Endodermal cell (in vitro differentiated cells): Measurements from ENCODE around the gene CYP4V2. TPM values are rescaled to one million over a fixed set of nuclear protein-coding genes. Genes with fewer than 3 reads are reported as not detected.

ENCODE experiments used
- DNase-seq: peaks from one replicate; pipeline ENCODE4 v3.0.0-alpha.2; 2017
- H3K27ac ChIP-seq: 2 replicates; pipeline ENCODE4 v1.5.1; 2013; ENCODE audit warnings: mild to moderate bottlenecking, low read depth, low read length, moderate library complexity
- H3K27me3 ChIP-seq: 2 replicates; pipeline ENCODE4 v1.6.1; 2013; ENCODE audit warnings: mild to moderate bottlenecking, low read length, moderate library complexity; ENCODE audit not compliant: insufficient read depth, control insufficient read depth, poor library complexity, severe bottlenecking
- H3K36me3 ChIP-seq: 2 replicates; pipeline ENCODE4 v1.7.0; 2013; ENCODE audit warnings: mild to moderate bottlenecking, low read length, moderate library complexity; ENCODE audit not compliant: control insufficient read depth, insufficient read depth
- H3K4me1 ChIP-seq: one replicate; pipeline ENCODE4 v1.7.0; 2013; ENCODE audit warnings: low read length; ENCODE audit not compliant: control insufficient read depth, insufficient read depth
- H3K4me3 ChIP-seq: 2 replicates; pipeline ENCODE4 v1.5.1; 2013; ENCODE audit warnings: mild to moderate bottlenecking, low read length, moderate library complexity
- H3K9ac ChIP-seq: 2 replicates; pipeline ENCODE4 v1.6.1; 2013; ENCODE audit warnings: mild to moderate bottlenecking, low read length, moderate library complexity; ENCODE audit not compliant: poor library complexity, severe bottlenecking; ENCODE audit errors: extremely low read depth
- H3K9me3 ChIP-seq: 2 replicates; pipeline ENCODE4 v1.6.1; 2013; ENCODE audit warnings: mild to moderate bottlenecking, low read length, moderate library complexity; ENCODE audit not compliant: control insufficient read depth
- H3K27ac Mint-ChIP-seq: 2 replicates; pipeline ENCODE4 v1.8.0; 2020; ENCODE audit warnings: mixed read lengths
- H3K27me3 Mint-ChIP-seq: 2 replicates; pipeline ENCODE4 v1.8.0; 2021; ENCODE audit warnings: mild to moderate bottlenecking, mixed read lengths; ENCODE audit not compliant: insufficient read depth
- H3K36me3 Mint-ChIP-seq: 2 replicates; pipeline ENCODE4 v1.8.0; 2020; ENCODE audit warnings: low read depth, mixed read lengths
- H3K4me1 Mint-ChIP-seq: 2 replicates; pipeline ENCODE4 v1.8.0; 2020; ENCODE audit warnings: mixed read lengths
- H3K4me3 Mint-ChIP-seq: 2 replicates; pipeline ENCODE4 v1.8.0; 2020; ENCODE audit warnings: mild to moderate bottlenecking, moderate library complexity, mixed read lengths
- H3K9me3 Mint-ChIP-seq: 2 replicates; pipeline ENCODE4 v1.8.0; 2020; ENCODE audit warnings: mild to moderate bottlenecking, mixed read lengths
- CTCF ChIP-seq: fragments of 200-600 bp; sonication (generic); conservative IDR thresholded peaks from 2 replicates; pipeline ENCODE4 v1.5.0; 2021; ENCODE audit warnings: antibody characterized with exemption, mild to moderate bottlenecking
- WGBS, 2 experiments: methylation state at CpG; one replicate each; pipeline versions ENCODE4 v1.1.5 to v1.1.7; 2013; ENCODE audit warnings: missing lambda C conversion rate in 2 of 2, mixed read lengths in 1 of 2; ENCODE audit not compliant: insufficient coverage in 1 of 2, insufficient read length in 1 of 2; 5-methylcytosine and 5-hydroxymethylcytosine counted together
- total RNA-seq, 2 donors: library from RNA; stranded (reverse); fragmentation: NEBNext Ultra II Directional in 1 of 2; extraction: Animal tissue kit (Norgen Biotek cat#: 25700) in 1 of 2; gene quantifications; 2 replicates in 1 of 2; 3 replicates in 1 of 2; pipeline ENCODE4 v1.2.1, GENCODE V29; 2021

Gene CYP4V2
- total RNA-seq, 2 donors from 2014 or later, result 2.0 to 2.1 TPM

GRCh38 chr4:186248643-186249042 is 57.3 kb downstream of the CYP4V2 start:
- Histone ChIP-seq H3K27ac (peak overlapping the region; percentile 44), H3K9ac (no peak overlapping the region)
- H3K27me3 Mint-ChIP-seq, result peaks cover 4% of the 10 kb centered on the region

DNA sequence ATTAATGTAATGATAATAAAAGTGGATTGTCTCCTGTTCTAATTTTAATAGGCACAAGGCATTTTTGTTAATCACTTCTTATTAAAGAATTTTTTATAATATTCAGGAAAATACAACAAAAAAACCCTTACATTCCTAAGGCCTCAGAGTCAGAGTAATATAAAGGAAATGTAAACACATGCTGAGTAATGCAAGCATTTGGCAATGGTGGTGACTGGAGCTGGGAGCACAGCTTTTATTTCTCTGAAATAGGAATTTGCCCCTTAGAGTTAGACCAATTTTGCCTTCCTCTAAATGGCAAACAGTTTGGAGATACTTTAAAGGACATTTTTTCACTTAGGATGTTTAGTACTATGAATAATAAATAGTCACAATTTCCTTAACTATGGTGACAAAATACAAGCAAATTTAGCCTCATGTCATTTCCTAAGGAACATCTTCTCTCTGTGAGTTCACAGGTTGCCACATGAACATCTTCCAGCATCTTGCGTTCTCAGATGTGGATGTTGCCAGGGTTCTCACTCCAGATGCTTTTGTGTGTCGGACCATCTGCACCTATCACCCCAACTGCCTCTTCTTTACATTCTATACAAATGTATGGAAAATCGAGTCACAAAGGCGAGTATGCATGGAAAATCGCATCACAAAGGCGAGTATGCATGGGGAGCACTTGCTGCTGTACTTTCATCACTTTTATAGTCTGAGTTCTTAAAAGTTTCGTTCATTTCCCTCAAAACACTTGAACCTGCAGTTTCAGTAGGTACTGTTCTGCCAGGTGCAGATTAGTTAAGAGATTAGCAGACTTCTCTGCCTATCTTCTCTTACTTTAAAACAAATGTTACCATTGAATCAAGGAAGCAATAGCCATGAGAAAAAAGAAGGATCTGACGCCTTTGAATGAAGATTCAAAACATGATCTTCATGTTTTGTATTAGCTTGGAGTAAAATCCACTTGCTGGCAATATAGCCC is 58.7 kb downstream of the CYP4V2 start:
- DNase-seq, result no peak
- Histone ChIP-seq H3K36me3 (no peaks in the 10 kb centered on the region), H3K9me3 (peaks cover 5% of the 10 kb centered on the region), H3K4me3 (no peak overlapping the region), H3K27ac (peak overlapping the region; percentile 86), H3K27me3 (no peaks in the 10 kb centered on the region), H3K4me1 (no peaks in the 10 kb centered on the region), H3K9ac (no peak overlapping the region)
- Mint-ChIP-seq H3K4me1 (peaks cover 24% of the 10 kb centered on the region), H3K4me3 (no peak overlapping the region), H3K9me3 (peaks cover 2% of the 10 kb centered on the region), H3K27me3 (peaks cover 4% of the 10 kb centered on the region), H3K36me3 (peaks cover 51% of the 10 kb centered on the region), H3K27ac (peak overlapping the region; percentile 69)
- TF ChIP-seq CTCF, result no peak
- WGBS, 2 experiments, result 0 to 37% methylated on average over 1 to 8 of the region's 8 CpGs

More at GRCh38 chr4:186248643-186249042, 57.3 kb downstream of the CYP4V2 start:
- no peak overlapping the region for H3K27ac Mint-ChIP-seq
- Histone ChIP-seq H3K36me3 (no peaks in the 10 kb centered on the region), H3K4me1 (no peaks in the 10 kb centered on the region), H3K9me3 (peaks cover 7% of the 10 kb centered on the region), H3K4me3 (peak overlapping the region; percentile 23), H3K27me3 (no peaks in the 10 kb centered on the region)
- TF ChIP-seq CTCF, result no peak
- DNase-seq, result no peak
- 50% methylated on average over 1 of the region's 1 CpG; no CpG with 5 or more reads in 1 of the 2 experiments for WGBS, 2 experiments
- H3K4me1 Mint-ChIP-seq, result peaks cover 24% of the 10 kb centered on the region
- peaks cover 2% of the 10 kb centered on the region for H3K9me3 Mint-ChIP-seq
- no peak overlapping the region for H3K4me3 Mint-ChIP-seq
- peaks cover 40% of the 10 kb centered on the region for H3K36me3 Mint-ChIP-seq

DNA sequence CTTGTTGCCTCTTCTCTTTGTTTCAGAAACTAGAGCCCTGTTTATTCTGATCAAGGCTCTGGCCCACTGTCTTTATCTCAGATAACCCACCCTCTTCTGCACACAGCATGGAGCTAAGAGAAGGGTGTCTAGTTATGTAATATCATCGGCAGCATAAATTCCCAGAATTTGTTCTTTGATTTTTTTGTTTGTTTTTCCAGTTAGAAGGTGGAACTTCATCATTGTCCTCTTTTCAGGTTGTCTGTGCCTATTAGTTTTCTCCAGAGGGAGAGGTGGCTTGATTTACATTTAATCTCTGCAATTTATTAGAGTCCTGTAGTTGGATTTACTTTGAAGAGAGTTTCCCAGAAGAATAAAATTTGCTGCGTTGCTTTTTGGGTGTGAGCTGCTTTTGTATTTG is 59.4 kb downstream of the CYP4V2 start:
- WGBS, 2 experiments, result 50% methylated on average over 2 of the region's 2 CpGs; no CpG with 5 or more reads in 1 of the 2 experiments
- Mint-ChIP-seq H3K27me3 (peaks cover 4% of the 10 kb centered on the region), H3K9me3 (peaks cover 2% of the 10 kb centered on the region), H3K4me3 (no peak overlapping the region), H3K36me3 (peaks cover 44% of the 10 kb centered on the region), H3K4me1 (peaks cover 24% of the 10 kb centered on the region), H3K27ac (peak overlapping the region; percentile 69)
- Histone ChIP-seq H3K9ac (no peak overlapping the region), H3K9me3 (no peaks in the 10 kb centered on the region), H3K27ac (peak overlapping the region; percentile 86), H3K4me1 (no peaks in the 10 kb centered on the region), H3K4me3 (no peak overlapping the region), H3K36me3 (no peaks in the 10 kb centered on the region), H3K27me3 (no peaks in the 10 kb centered on the region)
- no peak for DNase-seq
- TF ChIP-seq CTCF, result no peak
